H9 (cell line): ENCODE measurements around the gene ZMPSTE24. TPM values are rescaled to one million over a fixed set of nuclear protein-coding genes. Genes with fewer than 3 reads are reported as not detected.

Experiments
- DNase-seq: peaks from one replicate; pipeline ENCODE4 v3.0.0-alpha.2; 2017
- H2AFZ ChIP-seq: one replicate; pipeline ENCODE4 v1.6.1; 2013; ENCODE audit warnings: mild to moderate bottlenecking, low read length, control low read depth, moderate library complexity
- H2AK5ac ChIP-seq: 2 replicates; pipeline ENCODE4 v1.6.1; 2013; ENCODE audit warnings: low read length, control low read depth, mixed read lengths; ENCODE audit not compliant: insufficient read length
- H2BK120ac ChIP-seq: one replicate; pipeline ENCODE4 v1.6.1; 2013; ENCODE audit warnings: low read depth, mild to moderate bottlenecking, low read length, control low read depth, inconsistent platforms; ENCODE audit not compliant: poor library complexity, severe bottlenecking
- H2BK12ac ChIP-seq: 2 replicates; pipeline ENCODE4 v1.6.1; 2013; ENCODE audit warnings: low read length, control low read depth, mixed read lengths, low read depth; ENCODE audit not compliant: insufficient read length
- H2BK15ac ChIP-seq: 2 replicates; pipeline ENCODE4 v1.6.1; 2013; ENCODE audit warnings: low read depth, low read length, control low read depth
- H2BK20ac ChIP-seq: one replicate; pipeline ENCODE4 v1.6.1; 2013; ENCODE audit warnings: low read depth, mild to moderate bottlenecking, low read length, control low read depth, inconsistent platforms; ENCODE audit not compliant: poor library complexity, severe bottlenecking
- H2BK5ac ChIP-seq: 2 replicates; pipeline ENCODE4 v1.6.1; 2013; ENCODE audit warnings: low read length, control low read depth, mixed read lengths; ENCODE audit not compliant: insufficient read length
- H3K14ac ChIP-seq: 2 replicates; pipeline ENCODE4 v1.6.1; 2013; ENCODE audit warnings: low read length, control low read depth; ENCODE audit not compliant: insufficient read depth
- H3K18ac ChIP-seq: 2 replicates; pipeline ENCODE4 v1.6.1; 2013; ENCODE audit warnings: low read depth, mild to moderate bottlenecking, mixed read lengths, low read length, control low read depth; ENCODE audit not compliant: insufficient read length
- H3K23ac ChIP-seq: 2 replicates; pipeline ENCODE4 v1.6.1; 2013; ENCODE audit warnings: low read length, control low read depth, mixed read lengths, low read depth; ENCODE audit not compliant: insufficient read length
- H3K23me2 ChIP-seq: 2 replicates; pipeline ENCODE4 v1.6.1; 2013; ENCODE audit warnings: low read depth, mild to moderate bottlenecking, mixed read lengths, low read length, control low read depth; ENCODE audit not compliant: insufficient read length, poor library complexity, severe bottlenecking
- H3K27ac ChIP-seq: 2 replicates; pipeline ENCODE4 v1.5.1; 2013; ENCODE audit warnings: low read length, control low read depth, mixed read lengths, low read depth; ENCODE audit not compliant: insufficient read length
- H3K27me3 ChIP-seq: 2 replicates; pipeline ENCODE4 v1.6.1; 2013; ENCODE audit warnings: low read length, control low read depth, inconsistent platforms; ENCODE audit not compliant: insufficient read depth
- H3K4ac ChIP-seq: 2 replicates; pipeline ENCODE4 v1.6.1; 2013; ENCODE audit warnings: low read depth, mild to moderate bottlenecking, control low read depth, inconsistent platforms, low read length, moderate library complexity
- H3K4me1 ChIP-seq: 2 replicates; pipeline ENCODE4 v1.6.1; 2013; ENCODE audit warnings: low read length, control low read depth, inconsistent platforms; ENCODE audit not compliant: insufficient read depth
- H3K4me2 ChIP-seq: 2 replicates; pipeline ENCODE4 v1.6.1; 2013; ENCODE audit warnings: low read length, control low read depth, mixed read lengths; ENCODE audit not compliant: insufficient read length, insufficient read depth
- H3K56ac ChIP-seq: 2 replicates; pipeline ENCODE4 v1.6.1; 2013; ENCODE audit warnings: low read depth, mild to moderate bottlenecking, mixed read lengths, low read length, control low read depth; ENCODE audit not compliant: insufficient read length
- H3K79me1 ChIP-seq: 2 replicates; pipeline ENCODE4 v1.6.1; 2013; ENCODE audit warnings: low read depth, mild to moderate bottlenecking, moderate library complexity, low read length, control low read depth, inconsistent platforms; ENCODE audit not compliant: insufficient read depth, poor library complexity, severe bottlenecking
- H3K79me2 ChIP-seq: 2 replicates; pipeline ENCODE4 v1.6.1; 2013; ENCODE audit warnings: low read length, control low read depth, inconsistent platforms; ENCODE audit not compliant: insufficient read depth
- H3K9ac ChIP-seq: 2 replicates; pipeline ENCODE4 v1.6.1; 2013; ENCODE audit warnings: low read length, control low read depth, mixed read lengths; ENCODE audit not compliant: insufficient read length; ENCODE audit errors: extremely low read depth
- H3K9me3 ChIP-seq: one replicate; pipeline ENCODE4 v1.6.1; 2013; ENCODE audit warnings: low read depth, low read length, inconsistent platforms; ENCODE audit not compliant: control insufficient read depth
- H3T11ph ChIP-seq: one replicate; pipeline ENCODE4 v1.6.1; 2013; ENCODE audit warnings: mild to moderate bottlenecking, low read length, control low read depth, inconsistent platforms
- H4K20me1 ChIP-seq: one replicate; pipeline ENCODE4 v1.6.1; 2013; ENCODE audit not compliant: control insufficient read depth, insufficient read length, insufficient read depth
- H4K5ac ChIP-seq: 2 replicates; pipeline ENCODE4 v1.6.1; 2013; ENCODE audit warnings: low read depth, mild to moderate bottlenecking, mixed read lengths, low read length, control low read depth; ENCODE audit not compliant: insufficient read length
- H4K8ac ChIP-seq: replicated peaks from 2 replicates; pipeline ENCODE4 v1.6.1; 2013; ENCODE audit warnings: low read length, control low read depth, mixed read lengths, low read depth; ENCODE audit not compliant: insufficient read length
- H4K91ac ChIP-seq: 2 replicates; pipeline ENCODE4 v1.6.1; 2013; ENCODE audit warnings: low read depth, mild to moderate bottlenecking, moderate library complexity, mixed read lengths, low read length, control low read depth; ENCODE audit not compliant: insufficient read length
- H3K27ac Mint-ChIP-seq, 3 experiments: 2 replicates in 2 of 3; 3 replicates in 1 of 3; pipeline ENCODE4 v1.8.0; 2020 to 2021; ENCODE audit warnings: mixed read lengths in 3 of 3, mild to moderate bottlenecking in 1 of 3, moderate library complexity in 1 of 3
- H3K27me3 Mint-ChIP-seq: 2 replicates; pipeline ENCODE4 v1.8.0; 2021; ENCODE audit warnings: low read depth, mild to moderate bottlenecking, moderate library complexity, mixed read lengths
- H3K36me3 Mint-ChIP-seq, 3 experiments: 2 replicates in 2 of 3; 3 replicates in 1 of 3; pipeline ENCODE4 v1.8.0; 2020 to 2021; ENCODE audit warnings: low read depth in 3 of 3, mixed read lengths in 3 of 3; ENCODE audit not compliant: insufficient read depth in 1 of 3
- H3K4me1 Mint-ChIP-seq, 2 experiments: 2 replicates each; pipeline ENCODE4 v1.8.0; 2020; ENCODE audit warnings: mixed read lengths in 2 of 2
- H3K4me3 Mint-ChIP-seq, 2 experiments: 2 replicates in 1 of 2; 3 replicates in 1 of 2; pipeline ENCODE4 v1.8.0; 2020 to 2021; ENCODE audit warnings: mild to moderate bottlenecking in 2 of 2, mixed read lengths in 2 of 2, moderate library complexity in 1 of 2
- H3K9me3 Mint-ChIP-seq, 2 experiments: 2 replicates in 1 of 2; 3 replicates in 1 of 2; pipeline ENCODE4 v1.8.0; 2020; ENCODE audit warnings: mild to moderate bottlenecking in 2 of 2, mixed read lengths in 2 of 2, moderate library complexity in 1 of 2
- WGBS: extraction: QIAGEN DNeasy Blood & Tissue Kit; methylation state at CpG from one replicate; pipeline ENCODE4 v1.1.7; 2013; ENCODE audit warnings: missing lambda C conversion rate, low lambda C conversion rate, mixed read lengths; ENCODE audit not compliant: insufficient read length; ENCODE audit errors: extremely low coverage; 5-methylcytosine and 5-hydroxymethylcytosine counted together
- total RNA-seq: library from RNA; stranded (reverse); gene quantifications from 2 replicates; pipeline ENCODE4 v1.2.1, GENCODE V29; 2021
- TF ChIP-seq, protein P1 (sequence below): fragments of 200-600 bp; sonication (generic); conservative IDR thresholded peaks from 3 replicates; pipeline ENCODE4 v1.8.0; 2021; ENCODE audit warnings: antibody characterized with exemption, mild to moderate bottlenecking

Gene ZMPSTE24
- total RNA-seq, 1 experiment from 2014 or later = 47.6 TPM

- peak overlapping the region; percentile 96 for H3K9ac ChIP-seq
- no peak overlapping the region for H2BK15ac ChIP-seq
- peak overlapping the region; percentile 93 for H3K4me2 ChIP-seq
- peak; percentile 30 for DNase-seq
- Mint-ChIP-seq H3K27me3 (no peaks in the 10 kb centered on the region), H3K27ac (peak overlapping the region; percentile 95 to 99 (median 98)), H3K36me3 (peaks cover 10 to 31% (median 26%) of the 10 kb centered on the region in 3 experiments; a peak in 6 of 7 replicates), H3K4me1 (peaks cover 3 to 5% of the 10 kb centered on the region in 2 experiments; a peak in 3 of 4 replicates), H3K9me3 (no peaks in the 10 kb centered on the region), H3K4me3 (peak overlapping the region; percentile 83 to 91)
- peak overlapping the region; percentile 96 for H4K5ac ChIP-seq
- TF ChIP-seq, protein P1, sequence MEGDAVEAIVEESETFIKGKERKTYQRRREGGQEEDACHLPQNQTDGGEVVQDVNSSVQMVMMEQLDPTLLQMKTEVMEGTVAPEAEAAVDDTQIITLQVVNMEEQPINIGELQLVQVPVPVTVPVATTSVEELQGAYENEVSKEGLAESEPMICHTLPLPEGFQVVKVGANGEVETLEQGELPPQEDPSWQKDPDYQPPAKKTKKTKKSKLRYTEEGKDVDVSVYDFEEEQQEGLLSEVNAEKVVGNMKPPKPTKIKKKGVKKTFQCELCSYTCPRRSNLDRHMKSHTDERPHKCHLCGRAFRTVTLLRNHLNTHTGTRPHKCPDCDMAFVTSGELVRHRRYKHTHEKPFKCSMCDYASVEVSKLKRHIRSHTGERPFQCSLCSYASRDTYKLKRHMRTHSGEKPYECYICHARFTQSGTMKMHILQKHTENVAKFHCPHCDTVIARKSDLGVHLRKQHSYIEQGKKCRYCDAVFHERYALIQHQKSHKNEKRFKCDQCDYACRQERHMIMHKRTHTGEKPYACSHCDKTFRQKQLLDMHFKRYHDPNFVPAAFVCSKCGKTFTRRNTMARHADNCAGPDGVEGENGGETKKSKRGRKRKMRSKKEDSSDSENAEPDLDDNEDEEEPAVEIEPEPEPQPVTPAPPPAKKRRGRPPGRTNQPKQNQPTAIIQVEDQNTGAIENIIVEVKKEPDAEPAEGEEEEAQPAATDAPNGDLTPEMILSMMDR = no peak
- no peak overlapping the region for H3K23ac ChIP-seq
- H3K4me1 ChIP-seq = no peaks in the 10 kb centered on the region
- no peaks in the 10 kb centered on the region for H3K79me2 ChIP-seq
- H3K27me3 ChIP-seq = no peaks in the 10 kb centered on the region
- no peak overlapping the region for H4K91ac ChIP-seq
- peak overlapping the region; percentile 88 for H3K27ac ChIP-seq
- H2AFZ ChIP-seq = peak overlapping the region; percentile 88
- H4K20me1 ChIP-seq = no peaks in the 10 kb centered on the region
- H2BK20ac ChIP-seq = no peak overlapping the region
- no peak overlapping the region for H3K4ac ChIP-seq
- H3K23me2 ChIP-seq = no peaks in the 10 kb centered on the region
- WGBS = no CpG with 5 or more reads among the region's 16 CpGs
- H2AK5ac ChIP-seq = no peak overlapping the region
- H2BK120ac ChIP-seq = no peak overlapping the region
- no peak overlapping the region for H2BK12ac ChIP-seq
- peak overlapping the region; percentile 69 for H3K18ac ChIP-seq
- H3K9me3 ChIP-seq = no peaks in the 10 kb centered on the region
- H2BK5ac ChIP-seq = peak overlapping the region; percentile 24
- H4K8ac ChIP-seq = no peak overlapping the region
- H3K56ac ChIP-seq = peak overlapping the region; percentile 87
- peak overlapping the region; percentile 55; the same call in 1 of the 2 replicates for H3K14ac ChIP-seq
- no peak overlapping the region for H3T11ph ChIP-seq
- H3K79me1 ChIP-seq = no peaks in the 10 kb centered on the region
These were observed 736 bp upstream of the ZMPSTE24 start for GRCh38 chr1:40257313-40257687.
